RWPE1 (cell line): ENCODE measurements around the gene CLEC3B.
"Not testable (repeated sequence)": the region's sequence is repeated elsewhere in the genome, so short reads cannot be mapped to it uniquely, and the experiment has no call there.

ENCODE experiments used
- CTCF ChIA-PET: fragments of 350-600 bp; sonication (Branson Sonifier 250); formaldehyde crosslinking; extraction: SDS; loops from one replicate; lab custom pipeline; 2021; lab: Yijun Ruan, JAX
- POLR2A ChIA-PET: fragments of 400-600 bp; formaldehyde crosslinking; extraction: SDS; loops from one replicate; lab custom pipeline; 2020; ENCODE audit warnings: antibody characterized with exemption; ENCODE audit not compliant: low non-redundant PET; lab: Yijun Ruan, JAX
- DNase-seq: peaks from one replicate; pipeline ENCODE4 v3.0.0; 2012; ENCODE audit warnings: low spot score
- H3K27ac ChIP-seq: fragments of 450-650 bp; 2 replicates; pipeline ENCODE4 v1.5.1; 2017
- TF ChIP-seq, protein P1 (sequence below): fragments of 450-650 bp; conservative IDR thresholded peaks from 2 replicates; pipeline ENCODE4 v1.5.1; 2017; ENCODE audit warnings: low read depth, mild to moderate bottlenecking

The CLEC3B gene, protein sequence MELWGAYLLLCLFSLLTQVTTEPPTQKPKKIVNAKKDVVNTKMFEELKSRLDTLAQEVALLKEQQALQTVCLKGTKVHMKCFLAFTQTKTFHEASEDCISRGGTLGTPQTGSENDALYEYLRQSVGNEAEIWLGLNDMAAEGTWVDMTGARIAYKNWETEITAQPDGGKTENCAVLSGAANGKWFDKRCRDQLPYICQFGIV

DNA sequence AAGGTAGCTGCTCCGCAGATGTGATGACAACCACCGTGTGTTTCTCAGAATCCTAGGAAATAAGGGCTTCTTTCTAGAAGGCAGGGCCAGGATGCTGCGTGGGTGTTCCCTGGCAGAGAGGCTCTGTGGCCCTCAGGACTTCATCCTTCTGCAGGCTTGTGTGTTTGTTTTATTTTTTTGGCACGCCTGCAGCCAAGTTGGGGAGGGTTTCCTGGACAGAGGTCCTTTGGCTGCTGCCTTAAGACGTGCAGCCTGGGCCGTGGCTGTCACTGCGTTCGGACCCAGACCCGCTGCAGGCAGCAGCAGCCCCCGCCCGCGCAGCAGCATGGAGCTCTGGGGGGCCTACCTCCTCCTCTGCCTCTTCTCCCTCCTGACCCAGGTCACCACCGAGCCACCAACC, at the start of gene CLEC3B:
TSS of gene CLEC3B (plus strand) at position 266 of the 400 bp plus-strand sequence. CDS start at position 326, 60 bp downstream.
- TF ChIP-seq, protein P1, sequence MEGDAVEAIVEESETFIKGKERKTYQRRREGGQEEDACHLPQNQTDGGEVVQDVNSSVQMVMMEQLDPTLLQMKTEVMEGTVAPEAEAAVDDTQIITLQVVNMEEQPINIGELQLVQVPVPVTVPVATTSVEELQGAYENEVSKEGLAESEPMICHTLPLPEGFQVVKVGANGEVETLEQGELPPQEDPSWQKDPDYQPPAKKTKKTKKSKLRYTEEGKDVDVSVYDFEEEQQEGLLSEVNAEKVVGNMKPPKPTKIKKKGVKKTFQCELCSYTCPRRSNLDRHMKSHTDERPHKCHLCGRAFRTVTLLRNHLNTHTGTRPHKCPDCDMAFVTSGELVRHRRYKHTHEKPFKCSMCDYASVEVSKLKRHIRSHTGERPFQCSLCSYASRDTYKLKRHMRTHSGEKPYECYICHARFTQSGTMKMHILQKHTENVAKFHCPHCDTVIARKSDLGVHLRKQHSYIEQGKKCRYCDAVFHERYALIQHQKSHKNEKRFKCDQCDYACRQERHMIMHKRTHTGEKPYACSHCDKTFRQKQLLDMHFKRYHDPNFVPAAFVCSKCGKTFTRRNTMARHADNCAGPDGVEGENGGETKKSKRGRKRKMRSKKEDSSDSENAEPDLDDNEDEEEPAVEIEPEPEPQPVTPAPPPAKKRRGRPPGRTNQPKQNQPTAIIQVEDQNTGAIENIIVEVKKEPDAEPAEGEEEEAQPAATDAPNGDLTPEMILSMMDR, result no peak
- CTCF ChIA-PET, result no interaction called here
- no peak for DNase-seq
- POLR2A ChIA-PET, result no interaction called here
- H3K27ac ChIP-seq, result no peak within 1 kb of the TSS

- no peak overlapping the region for H3K27ac ChIP-seq
- ChIA-PET CTCF (interaction anchor here (0.5 to 0.6 kb wide), 2 partner anchors 68 to 1125 kb away, joined by 3 read pairs; no protein-coding TSS in a partner anchor), POLR2A (no interaction called here)
- DNase-seq, result no peak
- TF ChIP-seq, protein P1, result no peak
These were observed 44.9 kb upstream of the CLEC3B start for GRCh38 chr3:44981220-44981619.

GRCh38 chr3:44981751-44982150, 44.4 kb upstream of the CLEC3B start:
- H3K27ac ChIP-seq, result no peak overlapping the region
- no peak for DNase-seq
- TF ChIP-seq, protein P1, result no peak
- POLR2A ChIA-PET, result no interaction called here
- CTCF ChIA-PET, result interaction anchor here (0.5 kb wide), 1 partner anchor 69 kb away, joined by 3 read pairs; no protein-coding TSS in a partner anchor

- CTCF ChIA-PET, result interaction anchor here (0.6 kb wide), 1 partner anchor 52 kb away, joined by 3 read pairs; no protein-coding TSS in a partner anchor
- DNase-seq, result no peak
- POLR2A ChIA-PET, result no interaction called here
- TF ChIP-seq, protein P1, result no peak
- H3K27ac ChIP-seq, result peak overlapping the region; percentile 12; the same call in 1 of the 2 replicates
These were observed 43.3 kb upstream of the CLEC3B start for GRCh38 chr3:44982817-44983216.

GRCh38 chr3:44983484-44983941, 42.6 kb upstream of the CLEC3B start:
- TF ChIP-seq, protein P1, result no peak
- no peak overlapping the region for H3K27ac ChIP-seq
- ChIA-PET POLR2A (interaction anchor here (0.6 kb wide), 1 partner anchor 192 kb away, joined by 3 read pairs; no protein-coding TSS in a partner anchor), CTCF (interaction anchor here (0.6 to 0.9 kb wide), 2 partner anchors 25 to 53 kb away, joined by 3 read pairs; no protein-coding TSS in a partner anchor)
- peak; percentile 70 for DNase-seq

GRCh38 chr3:44984335-44984734, 41.8 kb upstream of the CLEC3B start:
- ChIA-PET POLR2A (interaction anchor here (1.0 kb wide), 1 partner anchor 8 kb away, joined by 3 read pairs; the partner anchor contains the start of genes EXOSC7 and ZDHHC3), CTCF (interaction anchor here (0.9 kb wide), 1 partner anchor 26 kb away, joined by 3 read pairs; no protein-coding TSS in a partner anchor)
- TF ChIP-seq, protein P1, result no peak
- DNase-seq, result no peak
- peak overlapping the region; percentile 34; the same call in 1 of the 2 replicates for H3K27ac ChIP-seq

- DNase-seq, POLR2A ChIA-PET, CTCF ChIA-PET: not testable (repeated sequence)
- H3K27ac ChIP-seq, result peak overlapping the region; percentile 20; the same call in 1 of the 2 replicates
These were observed 39.8 kb upstream of the CLEC3B start for GRCh38 chr3:44986330-44986729.
